OCI-LY3 (cell line): Measurements from ENCODE around the gene TSTD2.

Experiments
- H2AFZ ChIP-seq: fragments of 200-600, 300-600 bp; shearing (Covaris generic); 2 replicates; pipeline ENCODE4 v1.6.0; 2014; ENCODE audit warnings: antibody characterized with exemption, low read depth, low read length
- H3K27ac ChIP-seq: fragments of 200-600, 300-600 bp; sonication (generic); 2 replicates; pipeline ENCODE4 v1.5.1; 2014; ENCODE audit warnings: mild to moderate bottlenecking, low read length, moderate library complexity, mixed read lengths
- H3K27me3 ChIP-seq: fragments of 200-600, 300-600 bp; sonication (generic); 2 replicates; pipeline ENCODE4 v1.6.1; 2014; ENCODE audit warnings: low read depth, low read length, mixed read lengths
- H3K36me3 ChIP-seq: fragments of 200-600, 300-600 bp; sonication (generic); replicated peaks from 2 replicates; pipeline ENCODE3; 2014; ENCODE audit warnings: low read depth, low read length, mixed read lengths
- H3K4me1 ChIP-seq: fragments of 300-600, 200-600 bp; sonication (generic); 2 replicates; pipeline ENCODE4 v1.6.1; 2014; ENCODE audit warnings: low read length, mixed read lengths
- H3K4me2 ChIP-seq: fragments of 200-600, 300-600 bp; sonication (generic); 2 replicates; pipeline ENCODE4 v1.6.1; 2014; ENCODE audit warnings: low read length, mixed read lengths
- H3K4me3 ChIP-seq: fragments of 300-600, 200-600 bp; sonication (generic); 2 replicates; pipeline ENCODE4 v1.5.1; 2014; ENCODE audit warnings: antibody characterized with exemption, mild to moderate bottlenecking, low read length, moderate library complexity
- H3K79me2 ChIP-seq: fragments of 300-600, 200-600 bp; shearing (Covaris generic); 2 replicates; pipeline ENCODE4 v1.6.1; 2014; ENCODE audit warnings: mild to moderate bottlenecking, low read length, mixed read lengths
- H3K9ac ChIP-seq: fragments of 300-600, 200-600 bp; shearing (Covaris generic); 2 replicates; pipeline ENCODE4 v1.6.0; 2014; ENCODE audit warnings: mild to moderate bottlenecking, low read length, moderate library complexity
- H3K9me3 ChIP-seq: fragments of 200-600, 300-600 bp; shearing (Covaris generic); 2 replicates; pipeline ENCODE4 v1.6.1; 2014; ENCODE audit warnings: low read length, mixed read lengths; ENCODE audit not compliant: insufficient read depth
- H4K20me1 ChIP-seq: fragments of 200-600, 300-600 bp; sonication (generic); 2 replicates; pipeline ENCODE4 v1.6.1; 2016; ENCODE audit warnings: low read length, mixed read lengths; ENCODE audit not compliant: insufficient read depth
- CTCF ChIP-seq: fragments of 200-600, 300-600 bp; sonication (generic); IDR thresholded peaks from 2 replicates; pipeline ENCODE4 v1.5.1; 2014; ENCODE audit warnings: antibody characterized with exemption, low read length, low read depth
- EZH2phosphoT487 ChIP-seq: fragments of 200-600 bp; shearing (Covaris generic); IDR thresholded peaks from 2 replicates; pipeline ENCODE4 v1.6.1; 2018; ENCODE audit warnings: antibody characterized with exemption, mixed run types, low read depth

Gene TSTD2

GRCh38 chr9:97555164-97555563 is 78.0 kb downstream of the TSTD2 start:
- H3K9me3 ChIP-seq, result no peaks in the 10 kb centered on the region
- no peaks in the 10 kb centered on the region for H4K20me1 ChIP-seq
- H3K9ac ChIP-seq, result no peak overlapping the region
- H3K27me3 ChIP-seq, result peaks cover 21% of the 10 kb centered on the region
- TF ChIP-seq CTCF, result no peak
- TF ChIP-seq EZH2phosphoT487, result no peak
- H3K27ac ChIP-seq, result no peak overlapping the region
- no peaks in the 10 kb centered on the region; the same call in 1 of the 2 replicates for H3K4me1 ChIP-seq
- no peak overlapping the region for H2AFZ ChIP-seq
- H3K4me3 ChIP-seq, result no peak overlapping the region
- H3K36me3 ChIP-seq, result no peaks in the 10 kb centered on the region
- no peaks in the 10 kb centered on the region for H3K79me2 ChIP-seq
- H3K4me2 ChIP-seq, result no peak overlapping the region

GRCh38 chr9:97554566-97555075 is 78.5 kb downstream of the TSTD2 start:
- Histone ChIP-seq H3K79me2 (no peaks in the 10 kb centered on the region), H3K4me3 (no peak overlapping the region), H3K27ac (no peak overlapping the region), H3K4me2 (no peak overlapping the region), H3K4me1 (no peaks in the 10 kb centered on the region; the same call in 1 of the 2 replicates), H3K9ac (no peak overlapping the region), H3K36me3 (no peaks in the 10 kb centered on the region), H2AFZ (no peak overlapping the region), H3K27me3 (peaks cover 21% of the 10 kb centered on the region), H3K9me3 (no peaks in the 10 kb centered on the region), H4K20me1 (no peaks in the 10 kb centered on the region)
- TF ChIP-seq EZH2phosphoT487, result no peak
- TF ChIP-seq CTCF, result no peak

GRCh38 chr9:97553841-97554240 is 79.3 kb downstream of the TSTD2 start:
- Histone ChIP-seq H3K79me2 (no peaks in the 10 kb centered on the region), H3K9ac (no peak overlapping the region), H3K4me3 (no peak overlapping the region), H3K9me3 (no peaks in the 10 kb centered on the region), H3K4me2 (no peak overlapping the region), H2AFZ (no peak overlapping the region), H3K27ac (no peak overlapping the region), H3K27me3 (peaks cover 24% of the 10 kb centered on the region), H4K20me1 (no peaks in the 10 kb centered on the region), H3K36me3 (no peaks in the 10 kb centered on the region), H3K4me1 (no peaks in the 10 kb centered on the region; the same call in 1 of the 2 replicates)
- TF ChIP-seq EZH2phosphoT487, result no peak
- no peak for TF ChIP-seq CTCF

- Histone ChIP-seq H3K36me3 (no peaks in the 10 kb centered on the region), H3K4me2 (no peak overlapping the region), H3K27ac (no peak overlapping the region), H3K4me1 (no peaks in the 10 kb centered on the region), H3K79me2 (no peaks in the 10 kb centered on the region), H3K9me3 (no peaks in the 10 kb centered on the region), H3K27me3 (peaks cover 25% of the 10 kb centered on the region), H3K4me3 (no peak overlapping the region), H4K20me1 (no peaks in the 10 kb centered on the region), H3K9ac (no peak overlapping the region), H2AFZ (no peak overlapping the region)
- TF ChIP-seq CTCF, result no peak
- TF ChIP-seq EZH2phosphoT487, result no peak
Measured at GRCh38 chr9:97553141-97553540, 80.0 kb downstream of the TSTD2 start.
